Measurements from ENCODE around the gene AMER1.

Gene AMER1

GRCh38 chrX:64182208-64182607, 23.3 kb downstream of the AMER1 start:
- no peak for DNase-seq

GRCh38 chrX:64176876-64177275, 28.6 kb downstream of the AMER1 start:
- DNase-seq: no peak

- DNase-seq: no peak
Measured at GRCh38 chrX:64169988-64170387, 35.5 kb downstream of the AMER1 start.

GRCh38 chrX:64152857-64153256, 52.7 kb downstream of the AMER1 start:
- DNase-seq: no peak

GRCh38 chrX:64151911-64152310, 53.6 kb downstream of the AMER1 start:
- no peak for DNase-seq

GRCh38 chrX:64150775-64151174, 54.7 kb downstream of the AMER1 start:
- no peak for DNase-seq
